ENCODE data around the gene EIF5.

DNA sequence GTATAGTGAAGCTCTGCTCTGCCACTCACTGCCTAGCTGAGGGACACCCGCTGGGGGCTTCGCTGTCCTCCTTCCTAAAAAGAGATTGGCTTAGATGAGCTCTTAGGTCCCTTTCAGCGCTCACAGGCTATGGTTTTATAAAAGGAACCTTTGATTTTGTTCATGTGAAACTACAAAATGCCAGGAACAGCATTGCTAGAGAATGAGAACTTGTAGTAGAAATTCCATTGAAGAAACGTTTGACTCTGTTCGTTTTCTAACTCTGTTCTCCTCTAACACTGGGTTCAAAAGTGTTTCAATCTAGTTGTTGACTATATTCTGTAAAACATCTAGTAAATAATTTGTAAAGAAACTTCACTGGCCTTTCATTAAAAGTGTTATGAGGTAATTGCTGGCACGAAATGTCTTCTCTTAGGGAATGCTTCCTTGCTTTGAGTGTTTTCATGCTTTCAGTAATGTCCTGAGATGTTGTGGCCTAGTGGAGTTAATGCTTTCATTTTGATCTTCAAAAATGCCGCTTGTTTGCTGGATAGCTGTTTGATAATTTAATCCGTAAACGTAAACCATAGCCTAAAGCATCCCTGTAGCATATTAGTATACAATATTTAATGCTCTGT lies 52.8 kb downstream of the EIF5 start:
- no peak for TF ChIP-seq POLR2AphosphoS5 (IDR thresholded peaks at IDR 0.05)
- no peak for TF ChIP-seq POLR2A (IDR thresholded peaks at IDR 0.05; ENCODE audit: low read depth)
